Fibroblast of lung (primary cell): ENCODE results near the gene TTC13. TPM values are rescaled to one million over a fixed set of nuclear protein-coding genes. Genes with fewer than 3 reads are reported as not detected.
A peak's percentile ranks its signal among the peaks of the same experiment; 100 is the strongest.

Experiments used
- DNase-seq, 2 donors: peaks; one replicate each; pipeline versions ENCODE4 v3.0.0 to v3.0.0-alpha.2; 2010; ENCODE audit warnings: low read depth in 2 of 2
- H2AFZ ChIP-seq: 2 replicates; pipeline ENCODE4 v1.5.1; 2012; ENCODE audit warnings: low read length, control low read depth, inconsistent platforms
- H3K27ac ChIP-seq: 2 replicates; pipeline ENCODE4 v1.5.1; 2011; ENCODE audit warnings: low read length, control low read depth; ENCODE audit not compliant: insufficient read depth
- H3K27me3 ChIP-seq: 2 replicates; pipeline ENCODE4 v1.5.1; 2011; ENCODE audit warnings: mild to moderate bottlenecking, low read length; ENCODE audit not compliant: control insufficient read depth, insufficient read depth
- H3K36me3 ChIP-seq: 2 replicates; pipeline ENCODE4 v1.5.1; 2011; ENCODE audit warnings: low read length; ENCODE audit not compliant: control insufficient read depth, insufficient read depth
- H3K4me1 ChIP-seq: 2 replicates; pipeline ENCODE4 v1.5.1; 2011; ENCODE audit warnings: low read length; ENCODE audit not compliant: control insufficient read depth, insufficient read depth; ENCODE audit errors: extremely low read depth
- H3K4me2 ChIP-seq: 2 replicates; pipeline ENCODE4 v1.5.1; 2011; ENCODE audit warnings: low read length, control low read depth; ENCODE audit not compliant: insufficient read depth; ENCODE audit errors: extremely low read depth
- H3K4me3 ChIP-seq, 4 experiments: fragments of 200-600 bp in 1 of 4; sonication (generic) in 1 of 4; replicated peaks in 1 of 4; 2 replicates each; pipeline ENCODE4 v1.5.1; 2011 to 2016; ENCODE audit warnings: low read length in 4 of 4, low read depth in 3 of 4, mild to moderate bottlenecking in 3 of 4, control low read depth in 2 of 4, inconsistent platforms in 1 of 4, mixed read lengths in 1 of 4; ENCODE audit not compliant: insufficient read depth in 1 of 4; ENCODE audit errors: control extremely low read depth in 1 of 4
- H3K79me2 ChIP-seq: 2 replicates; pipeline ENCODE4 v1.5.1; 2012; ENCODE audit warnings: mild to moderate bottlenecking, low read length, inconsistent platforms; ENCODE audit not compliant: control insufficient read depth, insufficient read depth
- H3K9ac ChIP-seq: 2 replicates; pipeline ENCODE4 v1.5.1; 2011; ENCODE audit warnings: mild to moderate bottlenecking, low read length, control low read depth; ENCODE audit not compliant: insufficient read depth
- H3K9me3 ChIP-seq: 2 replicates; pipeline ENCODE4 v1.5.1; 2012; ENCODE audit warnings: low read depth, low read length; ENCODE audit not compliant: control insufficient read depth, insufficient read depth
- H4K20me1 ChIP-seq: 2 replicates; pipeline ENCODE4 v1.5.1; 2011; ENCODE audit warnings: low read length; ENCODE audit not compliant: control insufficient read depth, insufficient read depth; ENCODE audit errors: extremely low read depth
- CTCF ChIP-seq, 2 donors: IDR thresholded peaks in 1 of 2; conservative IDR thresholded peaks in 1 of 2; 1 replicate in 1 of 2; 2 replicates in 1 of 2; pipeline ENCODE4 v1.5.1; 2011 to 2012; ENCODE audit warnings: low read length in 2 of 2, control low read depth in 1 of 2, inconsistent platforms in 1 of 2, low read depth in 1 of 2, mild to moderate bottlenecking in 1 of 2
- EZH2 ChIP-seq: IDR thresholded peaks from 2 replicates; pipeline ENCODE4 v1.5.1; 2012; ENCODE audit warnings: low read length, control low read depth, mild to moderate bottlenecking; ENCODE audit errors: missing control alignments
- polyA plus RNA-seq, 2 donors: library from polyadenylated mRNA; depleted of rRNA in 1 of 2; stranded (reverse) in 1 of 2; unstranded in 1 of 2; fragments of >200 nt; gene quantifications; 2 replicates each; pipeline ENCODE4 v1.2.1, GENCODE V29; 2011 to 2012; ENCODE audit warnings: missing spikeins in 1 of 2
- total RNA-seq: library from RNA; depleted of rRNA; stranded (reverse); fragments of >200 nt; gene quantifications from 2 replicates; pipeline ENCODE4 v1.2.1, GENCODE V29; 2014

The TTC13 gene
- total and polyA plus RNA-seq, 2 donors (not counting 1 experiment from before 2014, with no cell fraction given): 8.0 to 16.2 TPM

DNA sequence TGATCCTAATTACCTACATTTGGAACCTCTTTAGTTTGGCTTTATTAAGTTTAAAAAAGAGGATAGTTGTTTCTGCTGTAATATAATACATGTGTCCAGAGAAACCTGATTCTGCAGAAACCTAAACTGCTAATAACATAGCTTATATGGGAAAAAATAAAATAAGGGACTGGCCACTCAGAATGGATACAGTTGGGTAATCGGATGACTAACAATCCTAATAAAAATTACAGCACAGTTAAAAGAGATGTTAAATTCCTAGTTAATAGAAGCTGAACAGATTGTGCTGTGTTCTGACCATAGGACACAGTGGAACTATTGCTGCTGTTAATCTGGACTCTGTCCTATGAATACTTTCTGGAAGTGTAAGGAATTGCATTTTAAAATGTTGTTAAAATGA lies 16.2 kb upstream of the TTC13 start:
- Histone ChIP-seq H3K4me2 (no peak overlapping the region), H3K9ac (no peak overlapping the region), H2AFZ (no peak overlapping the region), H3K36me3 (peaks cover 11% of the 10 kb centered on the region), H3K4me1 (no peaks in the 10 kb centered on the region), H3K4me3 (no peak overlapping the region), H3K27ac (no peak overlapping the region), H3K9me3 (no peaks in the 10 kb centered on the region), H4K20me1 (no peaks in the 10 kb centered on the region), H3K79me2 (no peaks in the 10 kb centered on the region), H3K27me3 (no peaks in the 10 kb centered on the region)
- no peak for TF ChIP-seq EZH2
- TF ChIP-seq CTCF (conservative IDR thresholded peaks at IDR 0.05 in 1 of 2, IDR thresholded peaks at IDR 0.05 in 1 of 2; ENCODE audit: low read depth in 1 of 2, low read length in 2 of 2): no peak
- no peak for DNase-seq

GRCh38 chr1:230992100-230992774 lies 13.6 kb upstream of the TTC13 start:
- peak in 1 of 2 donors; percentile 2 for DNase-seq

GRCh38 chr1:230987448-230987847 lies 8.8 kb upstream of the TTC13 start:
- Histone ChIP-seq H3K27me3 (no peaks in the 10 kb centered on the region), H3K79me2 (no peaks in the 10 kb centered on the region), H4K20me1 (no peaks in the 10 kb centered on the region), H3K9me3 (no peaks in the 10 kb centered on the region), H3K4me3 (no peak overlapping the region), H3K36me3 (peaks cover 2% of the 10 kb centered on the region), H3K27ac (no peak overlapping the region), H3K4me1 (no peaks in the 10 kb centered on the region), H3K4me2 (no peak overlapping the region), H3K9ac (no peak overlapping the region), H2AFZ (no peak overlapping the region)
- TF ChIP-seq CTCF (conservative IDR thresholded peaks at IDR 0.05 in 1 of 2, IDR thresholded peaks at IDR 0.05 in 1 of 2; ENCODE audit: low read depth in 1 of 2, low read length in 2 of 2): no peak
- TF ChIP-seq EZH2: no peak
- no peak for DNase-seq

More at GRCh38 chr1:230992100-230992774, 13.6 kb upstream of the TTC13 start:
- Histone ChIP-seq H2AFZ (no peak overlapping the region), H3K9ac (no peak overlapping the region), H3K27ac (no peak overlapping the region), H3K4me1 (no peaks in the 10 kb centered on the region), H3K36me3 (peaks cover 3% of the 10 kb centered on the region), H3K9me3 (no peaks in the 10 kb centered on the region), H3K79me2 (no peaks in the 10 kb centered on the region), H3K4me2 (no peak overlapping the region), H3K4me3 (no peak overlapping the region), H3K27me3 (no peaks in the 10 kb centered on the region), H4K20me1 (no peaks in the 10 kb centered on the region)
- no peak for TF ChIP-seq CTCF (conservative IDR thresholded peaks at IDR 0.05 in 1 of 2, IDR thresholded peaks at IDR 0.05 in 1 of 2; ENCODE audit: low read depth in 1 of 2, low read length in 2 of 2)
- TF ChIP-seq EZH2: no peak
